Stimulated activated memory B cell treated with anti-CD40 and anti-IgM and Interleukin-4, amounts not matched to agents 10 μg/mL and 1 μg/mL and 100 μg/mL, for 72 hours (primary cell): Measurements from ENCODE around the gene HMCN1.
"Not testable (repeated sequence)": the region's sequence is repeated elsewhere in the genome, so short reads cannot be mapped to it uniquely, and the experiment has no call there.

Experiments
- ATAC-seq: fragments of 150-1000 bp; cut with Tn5 transposase; 2 replicates; pipeline ENCODE4 v1.10.0; 2021
- H3K27ac Mint-ChIP-seq: one replicate; pipeline ENCODE4 v1.8.0; 2022; ENCODE audit warnings: mild to moderate bottlenecking, mixed read lengths
- H3K27me3 Mint-ChIP-seq: one replicate; pipeline ENCODE4 v1.8.0; 2022; ENCODE audit warnings: mixed read lengths
- H3K36me3 Mint-ChIP-seq: one replicate; pipeline ENCODE4 v1.8.0; 2022; ENCODE audit warnings: mixed read lengths
- H3K4me1 Mint-ChIP-seq: one replicate; pipeline ENCODE4 v1.8.0; 2022; ENCODE audit warnings: mixed read lengths
- H3K4me3 Mint-ChIP-seq: one replicate; pipeline ENCODE4 v1.8.0; 2022; ENCODE audit warnings: mild to moderate bottlenecking, moderate library complexity, mixed read lengths
- H3K9me3 Mint-ChIP-seq: one replicate; pipeline ENCODE4 v1.8.0; 2022; ENCODE audit warnings: mixed read lengths

HMCN1 gene

GRCh38 chr1:186139701-186140100 is 405.5 kb downstream of the HMCN1 start:
- no peaks in the 10 kb centered on the region for H3K9me3 Mint-ChIP-seq
- H3K27ac Mint-ChIP-seq = no peak overlapping the region
- H3K27me3 Mint-ChIP-seq = no peaks in the 10 kb centered on the region
- H3K4me3 Mint-ChIP-seq = no peak overlapping the region
- no peaks in the 10 kb centered on the region for H3K4me1 Mint-ChIP-seq
- ATAC-seq = no peak
- no peaks in the 10 kb centered on the region for H3K36me3 Mint-ChIP-seq

- no peak overlapping the region for H3K4me3 Mint-ChIP-seq
- no peaks in the 10 kb centered on the region for H3K9me3 Mint-ChIP-seq
- no peaks in the 10 kb centered on the region for H3K27me3 Mint-ChIP-seq
- H3K4me1 Mint-ChIP-seq = no peaks in the 10 kb centered on the region
- H3K36me3 Mint-ChIP-seq = no peaks in the 10 kb centered on the region
- no peak for ATAC-seq
- no peak overlapping the region for H3K27ac Mint-ChIP-seq
Measured at GRCh38 chr1:186142159-186142558, 408.0 kb downstream of the HMCN1 start.

GRCh38 chr1:186142916-186143315 is 408.7 kb downstream of the HMCN1 start:
- no peak overlapping the region for H3K4me3 Mint-ChIP-seq
- no peaks in the 10 kb centered on the region for H3K4me1 Mint-ChIP-seq
- no peaks in the 10 kb centered on the region for H3K9me3 Mint-ChIP-seq
- no peak overlapping the region for H3K27ac Mint-ChIP-seq
- H3K36me3 Mint-ChIP-seq = no peaks in the 10 kb centered on the region
- no peak for ATAC-seq
- no peaks in the 10 kb centered on the region for H3K27me3 Mint-ChIP-seq

GRCh38 chr1:186143481-186143880 is 409.3 kb downstream of the HMCN1 start:
- Mint-ChIP-seq H3K9me3 (no peaks in the 10 kb centered on the region), H3K27me3 (no peaks in the 10 kb centered on the region), H3K27ac (no peak overlapping the region), H3K36me3 (no peaks in the 10 kb centered on the region), H3K4me1 (no peaks in the 10 kb centered on the region), H3K4me3 (no peak overlapping the region)
- ATAC-seq = no peak

- no peak overlapping the region for H3K27ac Mint-ChIP-seq
- no peak overlapping the region for H3K4me3 Mint-ChIP-seq
- H3K36me3 Mint-ChIP-seq = no peaks in the 10 kb centered on the region
- no peaks in the 10 kb centered on the region for H3K27me3 Mint-ChIP-seq
- H3K9me3 Mint-ChIP-seq = no peaks in the 10 kb centered on the region
- no peaks in the 10 kb centered on the region for H3K4me1 Mint-ChIP-seq
- no peak for ATAC-seq
Measured at GRCh38 chr1:186144505-186144904, 410.3 kb downstream of the HMCN1 start.

GRCh38 chr1:186146974-186147373 is 412.8 kb downstream of the HMCN1 start:
- Mint-ChIP-seq H3K9me3 (no peaks in the 10 kb centered on the region), H3K4me3 (no peak overlapping the region), H3K27ac (no peak overlapping the region), H3K36me3 (no peaks in the 10 kb centered on the region), H3K4me1 (no peaks in the 10 kb centered on the region), H3K27me3 (no peaks in the 10 kb centered on the region)
- ATAC-seq = no peak

GRCh38 chr1:186149591-186149990 is 415.4 kb downstream of the HMCN1 start:
- H3K4me3 Mint-ChIP-seq = no peak overlapping the region
- H3K36me3 Mint-ChIP-seq = no peaks in the 10 kb centered on the region
- H3K9me3 Mint-ChIP-seq = no peaks in the 10 kb centered on the region
- no peak overlapping the region for H3K27ac Mint-ChIP-seq
- H3K27me3 Mint-ChIP-seq = no peaks in the 10 kb centered on the region
- no peaks in the 10 kb centered on the region for H3K4me1 Mint-ChIP-seq
- ATAC-seq = no peak

- no peaks in the 10 kb centered on the region for H3K9me3 Mint-ChIP-seq
- H3K27me3 Mint-ChIP-seq = no peaks in the 10 kb centered on the region
- no peaks in the 10 kb centered on the region for H3K4me1 Mint-ChIP-seq
- H3K4me3 Mint-ChIP-seq = no peak overlapping the region
- H3K27ac Mint-ChIP-seq = no peak overlapping the region
- no peaks in the 10 kb centered on the region for H3K36me3 Mint-ChIP-seq
- no peak for ATAC-seq
Measured at GRCh38 chr1:186152227-186152619, 418.0 kb downstream of the HMCN1 start.

GRCh38 chr1:186152620-186153239 is 418.5 kb downstream of the HMCN1 start:
- H3K27ac Mint-ChIP-seq = no peak overlapping the region
- H3K36me3 Mint-ChIP-seq = no peaks in the 10 kb centered on the region
- H3K4me1 Mint-ChIP-seq = no peaks in the 10 kb centered on the region
- H3K27me3 Mint-ChIP-seq = no peaks in the 10 kb centered on the region
- no peak for ATAC-seq
- no peaks in the 10 kb centered on the region for H3K9me3 Mint-ChIP-seq
- H3K4me3 Mint-ChIP-seq = no peak overlapping the region

GRCh38 chr1:186154651-186155050 is 420.5 kb downstream of the HMCN1 start:
- H3K4me1 Mint-ChIP-seq = no peaks in the 10 kb centered on the region
- no peak for ATAC-seq
- H3K27me3 Mint-ChIP-seq = no peaks in the 10 kb centered on the region
- no peak overlapping the region for H3K27ac Mint-ChIP-seq
- no peaks in the 10 kb centered on the region for H3K36me3 Mint-ChIP-seq
- H3K9me3 Mint-ChIP-seq = no peaks in the 10 kb centered on the region
- H3K4me3 Mint-ChIP-seq = no peak overlapping the region

- Mint-ChIP-seq H3K4me1 (no peaks in the 10 kb centered on the region), H3K9me3 (no peaks in the 10 kb centered on the region), H3K36me3 (no peaks in the 10 kb centered on the region), H3K4me3 (no peak overlapping the region), H3K27me3 (no peaks in the 10 kb centered on the region), H3K27ac (no peak overlapping the region)
- no peak for ATAC-seq
Measured at GRCh38 chr1:186155594-186155993, 421.4 kb downstream of the HMCN1 start.

- H3K27me3 Mint-ChIP-seq = peaks cover 28% of the 10 kb centered on the region
- H3K9me3 Mint-ChIP-seq, H3K4me3 Mint-ChIP-seq, ATAC-seq, H3K27ac Mint-ChIP-seq, H3K4me1 Mint-ChIP-seq, H3K36me3 Mint-ChIP-seq: not testable (repeated sequence)
Measured at GRCh38 chr1:186162895-186163294, 428.7 kb downstream of the HMCN1 start.

- H3K27ac Mint-ChIP-seq = no peak overlapping the region
- H3K4me1 Mint-ChIP-seq = no peaks in the 10 kb centered on the region
- H3K4me3 Mint-ChIP-seq = no peak overlapping the region
- no peaks in the 10 kb centered on the region for H3K36me3 Mint-ChIP-seq
- no peak for ATAC-seq
- H3K9me3 Mint-ChIP-seq = peaks cover 5% of the 10 kb centered on the region
- H3K27me3 Mint-ChIP-seq = peaks cover 38% of the 10 kb centered on the region
Measured at GRCh38 chr1:186164773-186165172, 430.6 kb downstream of the HMCN1 start.

GRCh38 chr1:186165303-186165702 is 431.1 kb downstream of the HMCN1 start:
- H3K27ac Mint-ChIP-seq = no peak overlapping the region
- H3K4me3 Mint-ChIP-seq = no peak overlapping the region
- H3K9me3 Mint-ChIP-seq = peaks cover 5% of the 10 kb centered on the region
- no peak for ATAC-seq
- H3K36me3 Mint-ChIP-seq = no peaks in the 10 kb centered on the region
- no peaks in the 10 kb centered on the region for H3K4me1 Mint-ChIP-seq
- peaks cover 38% of the 10 kb centered on the region for H3K27me3 Mint-ChIP-seq

- no peak for ATAC-seq
- no peak overlapping the region for H3K4me3 Mint-ChIP-seq
- peaks cover 32% of the 10 kb centered on the region for H3K27me3 Mint-ChIP-seq
- H3K27ac Mint-ChIP-seq = no peak overlapping the region
- H3K36me3 Mint-ChIP-seq = no peaks in the 10 kb centered on the region
- H3K9me3 Mint-ChIP-seq = peaks cover 2% of the 10 kb centered on the region
- H3K4me1 Mint-ChIP-seq = no peaks in the 10 kb centered on the region
Measured at GRCh38 chr1:186167096-186167668, 433.0 kb downstream of the HMCN1 start.

GRCh38 chr1:186175588-186175987 is 441.4 kb downstream of the HMCN1 start:
- Mint-ChIP-seq H3K4me1 (peaks cover 24% of the 10 kb centered on the region), H3K9me3 (peaks cover 3% of the 10 kb centered on the region), H3K36me3 (peaks cover 5% of the 10 kb centered on the region), H3K4me3 (no peak overlapping the region), H3K27me3 (peaks cover 19% of the 10 kb centered on the region), H3K27ac (no peak overlapping the region)
- no peak for ATAC-seq
